Mononuclear cell (primary cell): ENCODE data around the gene EYA2. TPM values are rescaled to one million over a fixed set of nuclear protein-coding genes. Genes with fewer than 3 reads are reported as not detected.

Experiments used
- H3K27me3 ChIP-seq: 2 replicates; pipeline ENCODE4 v1.6.0; 2011; ENCODE audit warnings: low read length, control low read depth; ENCODE audit not compliant: insufficient read depth
- H3K4me1 ChIP-seq: 2 replicates; pipeline ENCODE4 v1.5.1; 2011; ENCODE audit warnings: mild to moderate bottlenecking, low read length, control low read depth; ENCODE audit not compliant: insufficient read depth
- H3K4me3 ChIP-seq: 2 replicates; pipeline ENCODE4 v1.5.1; 2011; ENCODE audit warnings: mild to moderate bottlenecking, low read length, moderate library complexity
- H3K9me3 ChIP-seq: 2 replicates; pipeline ENCODE4 v1.5.1; 2011; ENCODE audit warnings: low read depth, mild to moderate bottlenecking, control low read depth, low read length
- total RNA-seq: library from RNA; depleted of rRNA; stranded (reverse); fragments of >200 nt; gene quantifications from one replicate; pipeline ENCODE4 v1.2.3, GENCODE V29; 2012

The EYA2 gene
- total RNA-seq, 1 donor = 0.10 TPM

DNA sequence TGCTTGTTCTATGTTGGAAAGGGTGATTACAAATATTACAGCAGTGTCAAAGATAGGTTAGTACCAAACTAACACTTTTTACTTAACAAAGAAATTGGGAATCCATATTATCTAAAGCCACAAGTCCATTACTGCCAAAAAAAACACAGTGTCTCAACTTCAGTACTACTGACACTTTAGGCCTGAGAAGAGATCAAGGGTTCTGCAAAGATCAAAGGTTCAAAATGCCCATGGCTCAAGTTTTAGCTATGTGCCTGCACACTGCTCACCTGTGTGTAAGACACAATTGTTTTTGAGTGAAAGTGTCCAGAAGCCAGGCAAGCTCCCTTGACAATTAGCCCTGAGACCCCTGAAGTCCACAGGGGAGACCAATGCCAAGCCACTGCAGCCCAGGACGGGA is 329.3 kb downstream of the EYA2 start:
- no peaks in the 10 kb centered on the region for H3K4me1 ChIP-seq
- no peak overlapping the region for H3K4me3 ChIP-seq
- no peaks in the 10 kb centered on the region for H3K9me3 ChIP-seq
- no peaks in the 10 kb centered on the region for H3K27me3 ChIP-seq

GRCh38 chr20:47224300-47224791 is 329.7 kb downstream of the EYA2 start:
- Histone ChIP-seq H3K27me3 (no peaks in the 10 kb centered on the region), H3K4me1 (no peaks in the 10 kb centered on the region), H3K9me3 (no peaks in the 10 kb centered on the region), H3K4me3 (no peak overlapping the region)

- H3K4me3 ChIP-seq = no peak overlapping the region
- H3K9me3 ChIP-seq = no peaks in the 10 kb centered on the region
- H3K4me1 ChIP-seq = no peaks in the 10 kb centered on the region
- no peaks in the 10 kb centered on the region for H3K27me3 ChIP-seq
These were observed 330.2 kb downstream of the EYA2 start for GRCh38 chr20:47224857-47225256.

- no peaks in the 10 kb centered on the region for H3K9me3 ChIP-seq
- H3K4me3 ChIP-seq = no peak overlapping the region
- no peaks in the 10 kb centered on the region for H3K27me3 ChIP-seq
- no peaks in the 10 kb centered on the region for H3K4me1 ChIP-seq
These were observed 330.8 kb downstream of the EYA2 start for GRCh38 chr20:47225458-47225857.

DNA sequence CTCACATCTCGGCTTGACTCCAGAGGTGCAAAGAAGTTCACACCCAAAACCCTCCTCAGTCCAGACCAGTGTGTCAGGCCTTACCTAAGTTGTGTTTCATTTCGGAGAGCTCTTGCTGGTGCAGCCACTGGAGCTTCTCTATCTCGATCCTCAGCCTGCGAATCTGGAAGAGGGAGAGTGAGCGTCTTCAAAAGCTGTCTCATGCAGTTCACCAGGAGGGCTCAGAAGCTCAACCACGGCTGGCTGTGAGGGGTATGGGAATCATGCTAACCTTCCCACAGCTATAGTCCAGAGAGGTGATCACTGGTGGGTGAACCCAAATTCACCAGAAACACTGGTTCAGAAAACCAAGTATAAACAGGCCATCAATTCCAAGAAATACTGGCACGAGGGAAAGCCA is 332.5 kb downstream of the EYA2 start:
- Histone ChIP-seq H3K4me3 (no peak overlapping the region), H3K4me1 (no peaks in the 10 kb centered on the region), H3K27me3 (no peaks in the 10 kb centered on the region), H3K9me3 (no peaks in the 10 kb centered on the region)

- no peaks in the 10 kb centered on the region for H3K4me1 ChIP-seq
- no peaks in the 10 kb centered on the region for H3K27me3 ChIP-seq
- no peaks in the 10 kb centered on the region for H3K9me3 ChIP-seq
- no peak overlapping the region for H3K4me3 ChIP-seq
These were observed 332.9 kb downstream of the EYA2 start for GRCh38 chr20:47227576-47227975.

DNA sequence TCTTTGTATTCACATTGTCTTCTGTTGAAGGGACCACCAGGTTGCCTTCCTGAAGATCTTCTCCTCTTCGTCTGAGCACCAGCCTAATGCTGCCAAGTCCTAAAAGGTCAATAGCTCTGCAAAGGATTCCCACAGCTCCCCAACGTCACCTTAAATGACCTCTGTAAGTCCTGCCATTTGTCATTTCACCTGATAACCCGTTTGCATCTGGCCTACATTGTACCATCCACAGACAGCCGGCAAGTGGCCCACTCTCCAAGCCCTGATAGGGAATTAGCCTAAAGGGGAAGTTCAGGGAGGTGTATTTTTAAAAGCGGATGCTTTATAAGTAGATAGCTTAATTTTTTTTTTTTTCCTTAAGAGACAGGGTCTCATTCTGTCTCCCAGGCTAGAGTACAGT is 334.0 kb downstream of the EYA2 start:
- Histone ChIP-seq H3K9me3 (no peaks in the 10 kb centered on the region), H3K4me1 (no peaks in the 10 kb centered on the region), H3K27me3 (no peaks in the 10 kb centered on the region), H3K4me3 (no peak overlapping the region)

- no peaks in the 10 kb centered on the region for H3K9me3 ChIP-seq
- no peaks in the 10 kb centered on the region for H3K27me3 ChIP-seq
- H3K4me3 ChIP-seq = no peak overlapping the region
- no peaks in the 10 kb centered on the region for H3K4me1 ChIP-seq
These were observed 336.2 kb downstream of the EYA2 start for GRCh38 chr20:47230811-47231256.

GRCh38 chr20:47231382-47232039 is 336.9 kb downstream of the EYA2 start:
- no peaks in the 10 kb centered on the region for H3K27me3 ChIP-seq
- H3K9me3 ChIP-seq = no peaks in the 10 kb centered on the region
- H3K4me3 ChIP-seq = no peak overlapping the region
- no peaks in the 10 kb centered on the region for H3K4me1 ChIP-seq

DNA sequence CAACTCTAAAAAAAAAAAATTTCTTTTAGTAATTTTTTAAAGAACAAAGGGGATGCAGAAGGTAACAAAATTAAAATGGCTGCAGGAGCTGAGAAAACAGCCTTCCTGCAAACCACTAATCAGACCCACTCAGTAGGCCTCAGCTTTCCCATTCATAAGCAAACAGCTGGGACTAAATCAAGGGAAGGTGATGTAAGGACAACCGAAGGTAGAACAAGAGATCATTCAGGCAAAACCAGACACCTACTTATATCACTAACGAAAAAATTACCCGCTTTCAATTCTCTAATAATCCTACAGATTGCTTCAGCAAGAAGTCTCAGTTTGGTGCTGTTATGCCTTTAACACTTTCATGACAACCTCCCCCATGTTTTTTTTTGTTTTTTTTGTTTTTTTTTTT is 337.9 kb downstream of the EYA2 start:
- no peaks in the 10 kb centered on the region for H3K4me1 ChIP-seq
- no peaks in the 10 kb centered on the region for H3K27me3 ChIP-seq
- no peaks in the 10 kb centered on the region for H3K9me3 ChIP-seq
- H3K4me3 ChIP-seq = no peak overlapping the region

DNA sequence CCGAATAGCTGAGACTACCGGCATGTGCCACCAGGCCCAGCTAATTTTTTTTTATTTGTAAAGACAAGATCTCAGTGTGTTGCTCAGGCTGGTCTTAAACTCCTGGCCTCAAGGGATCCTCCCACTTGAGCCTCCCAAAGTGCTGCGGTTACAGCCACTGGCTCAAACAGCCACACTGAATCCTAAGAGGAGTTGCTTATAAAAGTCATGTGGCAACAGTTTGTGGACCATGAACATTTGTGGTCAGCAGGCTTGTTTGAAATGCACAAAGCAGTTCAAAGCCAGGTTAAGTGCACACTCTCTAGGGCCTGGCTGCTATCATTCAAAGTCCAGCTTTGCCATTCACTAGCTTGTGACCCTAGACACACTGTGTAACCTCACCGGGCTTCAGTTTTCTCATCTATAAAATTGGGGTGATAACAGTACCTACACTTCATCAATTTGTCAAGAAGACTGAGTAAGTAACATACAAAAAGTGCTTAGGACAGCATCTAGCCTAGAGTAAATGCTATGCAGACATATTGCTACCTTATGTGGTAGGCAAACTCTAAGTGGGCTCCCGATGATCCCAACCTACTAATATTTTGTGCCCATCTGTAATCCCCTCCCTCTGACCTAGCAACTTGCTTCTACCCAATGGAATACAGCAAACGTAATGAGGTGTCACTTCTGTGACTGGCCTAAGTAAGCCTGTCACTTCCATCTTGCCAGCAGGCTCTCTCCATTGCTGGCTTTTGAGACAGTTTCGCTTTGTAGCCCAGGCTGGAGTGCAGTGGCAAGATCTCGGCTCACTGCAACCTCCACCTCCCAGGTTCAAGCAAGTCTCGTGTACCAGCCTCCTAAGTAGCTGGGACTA is 338.9 kb downstream of the EYA2 start:
- Histone ChIP-seq H3K4me3 (no peak overlapping the region), H3K27me3 (no peaks in the 10 kb centered on the region), H3K4me1 (no peaks in the 10 kb centered on the region), H3K9me3 (no peaks in the 10 kb centered on the region)

DNA sequence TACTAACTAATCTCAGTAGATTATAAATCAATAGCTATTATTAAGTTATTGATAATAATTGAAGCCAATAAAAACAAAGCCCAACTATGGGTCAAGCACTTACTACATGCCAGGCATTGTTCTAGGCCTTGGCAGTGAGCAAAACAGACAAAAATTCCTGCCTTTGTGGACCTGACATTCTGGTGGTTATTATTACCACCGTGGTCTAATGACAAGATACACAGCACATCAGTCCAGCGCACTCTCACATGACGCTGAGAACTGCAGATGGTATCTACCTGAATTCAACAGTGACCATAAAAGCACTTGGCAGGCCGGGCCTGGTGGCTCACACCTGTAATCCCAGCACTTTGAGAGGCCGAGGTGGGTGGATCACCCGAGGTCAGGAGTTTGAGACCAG is 340.5 kb downstream of the EYA2 start:
- no peaks in the 10 kb centered on the region for H3K9me3 ChIP-seq
- H3K4me3 ChIP-seq = no peak overlapping the region
- H3K27me3 ChIP-seq = no peaks in the 10 kb centered on the region
- no peaks in the 10 kb centered on the region for H3K4me1 ChIP-seq

GRCh38 chr20:47235853-47236638 is 341.4 kb downstream of the EYA2 start:
- H3K9me3 ChIP-seq = no peaks in the 10 kb centered on the region
- H3K4me1 ChIP-seq = no peaks in the 10 kb centered on the region
- no peaks in the 10 kb centered on the region for H3K27me3 ChIP-seq
- H3K4me3 ChIP-seq = no peak overlapping the region

DNA sequence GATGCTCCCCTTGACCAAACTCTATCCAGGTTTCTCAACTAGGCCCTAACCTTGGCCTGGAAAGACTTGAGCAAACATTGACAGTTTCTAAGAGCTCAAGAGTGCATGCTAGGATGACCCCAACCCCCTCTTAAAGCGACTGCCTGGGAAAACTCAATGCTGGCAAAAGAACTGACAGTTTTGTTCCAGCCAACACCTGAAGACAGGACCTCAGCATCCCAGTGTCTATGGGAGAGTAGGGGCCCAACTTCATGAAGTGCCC is 341.9 kb downstream of the EYA2 start:
- Histone ChIP-seq H3K27me3 (no peaks in the 10 kb centered on the region), H3K4me3 (no peak overlapping the region), H3K9me3 (no peaks in the 10 kb centered on the region), H3K4me1 (no peaks in the 10 kb centered on the region)

DNA sequence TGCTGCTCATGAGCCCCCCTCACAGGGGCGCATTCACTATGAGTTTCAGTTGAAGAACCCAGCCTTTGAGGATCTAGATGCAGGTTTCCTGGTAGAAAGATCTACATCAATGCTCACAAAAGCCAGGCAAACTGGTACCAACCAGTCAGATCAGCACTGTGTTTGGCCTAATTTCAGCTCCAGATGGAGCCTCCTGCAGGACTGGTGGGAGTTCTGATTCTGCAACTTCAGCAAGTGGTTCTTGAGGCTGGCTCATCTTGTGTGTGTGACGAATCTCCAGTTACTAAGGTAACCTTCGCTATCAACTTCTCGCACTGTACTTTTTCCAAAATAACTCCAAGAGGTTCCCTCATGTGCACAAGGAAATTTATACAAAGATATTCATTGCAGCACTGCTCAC is 343.1 kb downstream of the EYA2 start:
- H3K27me3 ChIP-seq = no peaks in the 10 kb centered on the region
- H3K4me1 ChIP-seq = no peaks in the 10 kb centered on the region
- H3K9me3 ChIP-seq = no peaks in the 10 kb centered on the region
- no peak overlapping the region for H3K4me3 ChIP-seq
